HEK293T (cell line): Measurements from ENCODE around the gene CD37.
"Not testable (repeated sequence)": the region's sequence is repeated elsewhere in the genome, so short reads cannot be mapped to it uniquely, and the experiment has no call there.

Source experiments
- ARNT ChIP-seq: fragments of 450-650 bp; IDR thresholded peaks from 2 replicates; pipeline ENCODE4 v1.6.1; 2017; ENCODE audit warnings: mild to moderate bottlenecking
- FOXA1 ChIP-seq: fragments of 450-650 bp; IDR thresholded peaks from 2 replicates; pipeline ENCODE4 v1.6.1; 2016; ENCODE audit warnings: mild to moderate bottlenecking
- HDGF ChIP-seq: fragments of 450-650 bp; IDR thresholded peaks from 2 replicates; pipeline ENCODE4 v1.6.1; 2017; ENCODE audit warnings: antibody characterized with exemption, borderline replicate concordance
- LEF1 ChIP-seq: fragments of 450-650 bp; IDR thresholded peaks from 2 replicates; pipeline ENCODE4 v1.6.1; 2017; ENCODE audit warnings: mild to moderate bottlenecking, borderline replicate concordance
- NFRKB ChIP-seq: fragments of 450-650 bp; IDR thresholded peaks from 2 replicates; pipeline ENCODE4 v1.6.1; 2016; ENCODE audit warnings: mild to moderate bottlenecking, moderate library complexity
- SP1 ChIP-seq: fragments of 450-650 bp; IDR thresholded peaks from 2 replicates; pipeline ENCODE4 v1.6.1; 2017
- SUZ12 ChIP-seq: fragments of 450-650 bp; IDR thresholded peaks from 2 replicates; pipeline ENCODE4 v1.6.1; 2016; ENCODE audit warnings: mild to moderate bottlenecking
- TARDBP ChIP-seq: fragments of 450-650 bp; IDR thresholded peaks from 2 replicates; pipeline ENCODE4 v1.6.1; 2016
- ZNF384 ChIP-seq: fragments of 450-650 bp; IDR thresholded peaks from 2 replicates; pipeline ENCODE4 v1.6.1; 2016

DNA sequence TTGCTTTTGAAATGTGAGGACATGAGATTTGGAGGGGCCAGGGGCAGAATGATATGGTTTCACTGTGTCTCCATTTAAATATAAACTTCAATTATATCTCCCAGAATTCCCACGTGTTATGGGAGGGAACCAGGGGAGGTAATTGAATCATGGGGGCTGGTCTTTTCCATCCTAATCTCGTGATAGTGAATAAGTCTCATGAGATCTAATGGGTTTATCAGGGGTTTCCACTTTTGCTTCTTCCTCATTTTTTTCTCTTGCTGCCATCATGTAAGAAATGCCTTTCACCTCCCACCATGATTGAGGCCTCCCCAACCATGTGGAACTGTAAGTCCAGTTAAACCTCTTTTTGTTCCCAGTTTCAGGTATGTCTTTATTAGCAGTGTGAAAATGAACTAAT lies 45.9 kb upstream of the CD37 start:
- not testable (repeated sequence) for TF ChIP-seq SUZ12, NFRKB, LEF1, HDGF, SP1, ZNF384, ARNT, TARDBP, FOXA1
